Measurements from ENCODE around the gene PCDH12.

GRCh38 chr5:141914797-141915196 is 43.2 kb downstream of the PCDH12 start:
- TF ChIP-seq CTCF (IDR thresholded peaks at IDR 0.05) (no peak), POLR2A (IDR thresholded peaks at IDR 0.05) (no peak), POLR2AphosphoS5 (IDR thresholded peaks at IDR 0.05) (no peak)
